ENCODE data around the gene FCN3. TPM values are rescaled to one million over a fixed set of nuclear protein-coding genes. Genes with fewer than 3 reads are reported as not detected.

Gene FCN3
- polyA plus RNA-seq, 3 donors from 2014 or later, result not detected

DNA sequence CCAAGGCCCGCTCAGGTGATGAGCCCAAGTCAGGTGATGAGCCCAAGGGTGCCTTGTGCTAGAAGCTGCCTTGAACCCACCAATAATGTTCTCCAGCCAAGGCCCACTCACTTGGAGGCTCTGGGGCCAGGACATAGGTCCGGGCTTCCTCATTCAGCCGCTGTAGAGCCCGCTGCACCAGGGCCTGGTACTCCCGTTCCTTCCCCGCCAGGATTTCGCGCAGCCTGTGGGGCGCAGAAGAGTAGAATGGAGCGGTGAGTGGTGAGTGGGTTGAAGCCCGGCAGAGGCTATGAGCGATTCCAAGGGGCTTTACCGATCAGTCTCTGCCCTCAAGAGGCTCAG, 18.4 kb downstream of the FCN3 start:
- DNase-seq, result no peak
- peaks cover 37 to 50% of the 10 kb centered on the region in 2 donors for H3K4me1 Mint-ChIP-seq
- H3K36me3 Mint-ChIP-seq, result peaks cover 0 to 4% (median 0%) of the 10 kb centered on the region in 3 donors
- H3K27ac Mint-ChIP-seq, result peak overlapping the region; percentile 29 to 93 (median 77)
- peaks cover 10 to 20% (median 13%) of the 10 kb centered on the region in 3 donors for H3K27me3 Mint-ChIP-seq (ENCODE audit: low read depth in 3 of 3)
- H3K4me3 Mint-ChIP-seq, result peak overlapping the region; percentile 48 to 84 (median 80)
- H3K9me3 Mint-ChIP-seq, result no peaks in the 10 kb centered on the region

DNA sequence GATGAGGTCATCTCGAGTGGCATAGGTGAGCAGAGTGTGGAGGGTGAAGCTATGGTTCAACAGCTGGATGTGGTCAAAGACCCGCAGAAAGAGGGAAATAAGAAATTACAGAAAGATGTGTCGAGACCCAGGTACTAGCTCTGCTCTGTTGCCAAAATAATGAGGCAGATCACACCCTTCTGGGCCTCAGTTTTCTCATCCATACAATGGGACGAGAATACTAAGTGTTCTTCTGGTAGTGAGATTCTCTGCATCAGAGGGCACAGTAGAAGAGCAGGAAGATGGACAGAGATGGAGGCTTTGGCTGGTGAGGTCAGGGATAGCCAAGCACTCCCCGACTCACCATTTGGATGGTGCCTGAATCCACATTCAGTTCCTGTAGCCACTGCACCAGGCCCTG, 18.9 kb downstream of the FCN3 start:
- peaks cover 10 to 20% (median 13%) of the 10 kb centered on the region in 3 donors for H3K27me3 Mint-ChIP-seq (ENCODE audit: low read depth in 3 of 3)
- no peaks in the 10 kb centered on the region for H3K9me3 Mint-ChIP-seq
- H3K4me1 Mint-ChIP-seq, result peaks cover 37 to 50% of the 10 kb centered on the region in 2 donors
- H3K4me3 Mint-ChIP-seq, result peak overlapping the region; percentile 17 to 84 (median 52)
- DNase-seq, result no peak
- H3K36me3 Mint-ChIP-seq, result peaks cover 0 to 4% (median 0%) of the 10 kb centered on the region in 3 donors
- peak overlapping the region; percentile 29 to 93 (median 77) for H3K27ac Mint-ChIP-seq

GRCh38 chr1:27353629-27354028, 21.0 kb downstream of the FCN3 start:
- Mint-ChIP-seq H3K4me1 (peaks cover 29 to 33% of the 10 kb centered on the region in 2 donors), H3K9me3 (no peaks in the 10 kb centered on the region), H3K27ac (peak overlapping the region in 5 of 6 donors; percentile 36 to 75 (median 54)), H3K36me3 (peaks cover 0 to 4% (median 0%) of the 10 kb centered on the region in 3 donors), H3K27me3 (ENCODE audit: low read depth in 3 of 3) (peaks cover 10 to 15% (median 12%) of the 10 kb centered on the region in 3 donors), H3K4me3 (peak overlapping the region in 1 of 5 donors; percentile 2)
- no peak for DNase-seq

GRCh38 chr1:27353166-27353565, 21.5 kb downstream of the FCN3 start:
- DNase-seq, result no peak
- peaks cover 29 to 32% of the 10 kb centered on the region in 2 donors for H3K4me1 Mint-ChIP-seq
- H3K27me3 Mint-ChIP-seq (ENCODE audit: low read depth in 3 of 3), result peaks cover 10 to 15% (median 12%) of the 10 kb centered on the region in 3 donors
- H3K27ac Mint-ChIP-seq, result peak overlapping the region in 1 of 6 donors; percentile 76
- H3K9me3 Mint-ChIP-seq, result no peaks in the 10 kb centered on the region
- peaks cover 0 to 4% (median 0%) of the 10 kb centered on the region in 3 donors for H3K36me3 Mint-ChIP-seq
- H3K4me3 Mint-ChIP-seq, result no peak overlapping the region

DNA sequence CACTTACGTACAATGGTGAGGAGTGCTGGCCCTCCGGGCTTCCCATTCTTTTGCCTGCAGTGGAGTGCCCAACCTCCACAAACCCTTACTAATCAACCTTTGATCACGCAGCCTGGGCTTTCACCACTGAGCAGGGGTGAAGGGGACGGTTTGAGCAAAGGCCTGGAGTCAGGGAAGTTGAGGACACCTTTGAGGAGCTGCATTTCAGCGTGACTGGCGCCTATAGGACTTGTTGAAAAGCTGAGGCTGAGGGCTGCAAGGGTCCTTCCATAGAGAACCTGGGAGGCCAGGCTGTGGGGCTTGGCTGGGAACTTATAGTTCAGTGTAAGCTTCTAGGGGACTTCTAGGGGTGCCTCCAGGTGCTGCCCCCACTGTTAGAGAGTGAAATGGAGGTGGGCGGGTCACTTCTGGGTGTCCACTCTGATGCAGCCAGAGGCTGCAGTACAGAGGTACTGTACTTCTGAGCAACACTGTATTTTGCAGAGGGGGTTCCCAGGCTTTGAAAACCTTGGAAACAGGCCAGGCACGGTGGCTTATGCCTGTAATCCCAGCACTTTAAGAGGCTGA, 23.0 kb downstream of the FCN3 start:
- peaks cover 2 to 5% (median 3%) of the 10 kb centered on the region in 3 donors for H3K27me3 Mint-ChIP-seq (ENCODE audit: low read depth in 3 of 3)
- DNase-seq, result no peak
- peaks cover 0 to 8% (median 0%) of the 10 kb centered on the region in 3 donors for H3K36me3 Mint-ChIP-seq
- H3K4me3 Mint-ChIP-seq, result peak overlapping the region in 1 of 5 donors; percentile 18
- peaks cover 25 to 27% of the 10 kb centered on the region in 2 donors for H3K4me1 Mint-ChIP-seq
- peak overlapping the region in 2 of 6 donors; percentile 34 to 43 for H3K27ac Mint-ChIP-seq
- H3K9me3 Mint-ChIP-seq, result no peaks in the 10 kb centered on the region

DNA sequence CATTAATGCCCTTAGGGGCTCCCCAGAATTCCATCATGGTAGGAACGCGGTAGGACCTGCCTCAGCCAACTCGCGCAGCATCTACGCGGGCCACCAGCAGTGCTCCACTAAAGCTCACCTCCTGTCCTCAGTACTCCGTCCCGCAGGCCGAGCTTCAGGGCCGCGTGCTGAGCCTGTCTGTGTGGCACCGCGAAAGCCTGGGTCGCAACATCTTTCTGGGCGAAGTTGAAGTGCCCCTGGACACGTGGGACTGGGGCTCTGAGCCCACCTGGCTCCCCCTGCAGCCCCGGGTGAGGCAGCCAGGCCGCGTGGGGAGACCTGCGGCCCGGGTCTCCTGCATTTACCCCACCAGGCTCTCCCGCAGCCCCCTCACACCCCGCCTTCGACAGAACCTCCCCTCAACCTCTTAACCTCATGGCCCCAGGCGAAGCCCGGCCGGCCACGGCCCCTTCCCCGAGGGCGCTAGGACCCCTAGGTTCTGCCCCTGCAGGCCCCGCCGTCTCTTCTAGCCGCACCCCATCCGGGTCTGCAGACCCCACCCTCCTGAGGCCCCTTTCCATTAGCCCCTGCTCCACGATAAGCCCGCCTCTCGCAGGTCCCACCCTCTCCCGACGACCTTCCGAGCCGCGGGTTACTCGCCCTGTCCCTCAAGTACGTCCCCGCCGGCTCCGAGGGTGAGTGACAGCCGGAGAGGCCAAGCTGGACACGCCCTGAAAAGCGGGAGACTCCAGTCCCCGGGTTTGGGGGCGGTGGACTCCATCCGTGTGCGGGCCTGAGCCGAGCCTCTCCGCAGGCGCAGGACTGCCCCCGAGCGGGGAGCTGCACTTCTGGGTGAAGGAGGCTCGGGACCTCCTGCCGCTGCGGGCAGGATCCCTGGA, 23.7 kb downstream of the FCN3 start:
- H3K27me3 Mint-ChIP-seq (ENCODE audit: low read depth in 3 of 3), result peaks cover under 1 to 2% (median 2%) of the 10 kb centered on the region in 3 donors
- H3K9me3 Mint-ChIP-seq, result no peaks in the 10 kb centered on the region
- peaks cover 4 to 13% (median 5%) of the 10 kb centered on the region in 3 donors for H3K36me3 Mint-ChIP-seq
- no peak overlapping the region for H3K27ac Mint-ChIP-seq
- peaks cover 25 to 26% of the 10 kb centered on the region in 2 donors for H3K4me1 Mint-ChIP-seq
- DNase-seq, result no peak
- H3K4me3 Mint-ChIP-seq, result peak overlapping the region in 1 of 5 donors; percentile 33

GRCh38 chr1:27349784-27350662, 24.6 kb downstream of the FCN3 start:
- Mint-ChIP-seq H3K27ac (no peak overlapping the region), H3K27me3 (ENCODE audit: low read depth in 3 of 3) (peaks cover 0 to 2% (median 0%) of the 10 kb centered on the region in 3 donors), H3K9me3 (no peaks in the 10 kb centered on the region), H3K4me1 (peaks cover 25% of the 10 kb centered on the region in 2 donors), H3K36me3 (peaks cover 4 to 13% (median 5%) of the 10 kb centered on the region in 3 donors), H3K4me3 (peak overlapping the region in 2 of 5 donors; percentile 33)
- DNase-seq, result peak in 1 of 3 donors; percentile 31

DNA sequence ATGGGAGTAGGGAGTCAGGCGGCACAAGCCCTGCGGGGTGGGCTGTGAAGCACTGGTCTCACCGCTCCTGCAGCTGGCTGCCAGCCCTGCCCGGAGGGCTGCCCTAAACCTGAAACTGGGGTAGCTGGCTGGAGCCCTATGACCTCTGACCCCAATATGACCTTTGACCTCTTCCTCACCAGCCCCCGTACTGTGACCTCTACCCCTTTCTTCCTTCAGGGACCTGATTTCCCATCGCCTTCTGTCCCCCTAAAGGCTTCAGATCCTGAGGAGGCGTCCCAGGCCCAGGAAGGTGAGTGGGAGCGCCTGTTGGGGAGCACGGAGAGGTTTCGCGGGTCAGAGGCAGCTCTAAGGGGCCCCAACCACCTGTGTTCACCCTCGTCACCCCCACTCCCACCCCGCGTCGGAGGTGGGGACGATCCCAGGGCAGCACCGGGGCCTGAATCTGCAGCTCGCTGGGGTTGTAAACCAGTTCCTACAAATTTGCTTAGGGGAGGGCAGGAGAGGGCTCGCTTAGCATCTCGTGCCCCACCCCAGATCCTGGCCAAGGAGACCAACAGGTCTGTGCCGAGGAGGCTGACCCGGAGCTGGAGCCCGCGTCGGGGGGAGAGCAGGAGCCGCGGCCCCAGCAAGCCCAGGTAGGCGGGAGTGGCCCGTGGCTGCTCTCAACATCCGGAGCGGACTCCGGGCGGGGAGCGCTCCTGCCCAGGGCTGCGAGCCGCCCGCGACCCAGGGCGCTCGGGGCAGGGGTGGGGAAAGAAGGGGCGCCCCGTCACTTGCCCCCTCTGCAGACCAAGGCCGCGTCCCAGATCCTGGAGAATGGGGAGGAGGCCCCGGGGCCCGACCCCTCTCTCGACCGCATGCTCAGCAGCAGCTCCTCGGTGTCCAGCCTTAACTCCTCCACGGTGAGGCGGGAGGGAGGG, 25.5 kb downstream of the FCN3 start:
- Mint-ChIP-seq H3K36me3 (peaks cover 4 to 13% (median 5%) of the 10 kb centered on the region in 3 donors), H3K4me3 (peak overlapping the region; percentile 35 to 64 (median 52)), H3K27ac (peak overlapping the region in 3 of 6 donors; percentile 12 to 50 (median 48)), H3K9me3 (no peaks in the 10 kb centered on the region), H3K27me3 (ENCODE audit: low read depth in 3 of 3) (peaks cover 0 to 2% (median 0%) of the 10 kb centered on the region in 3 donors), H3K4me1 (peaks cover 30% of the 10 kb centered on the region in 2 donors)
- DNase-seq, result peak; percentile 35 to 54 (median 51)

DNA sequence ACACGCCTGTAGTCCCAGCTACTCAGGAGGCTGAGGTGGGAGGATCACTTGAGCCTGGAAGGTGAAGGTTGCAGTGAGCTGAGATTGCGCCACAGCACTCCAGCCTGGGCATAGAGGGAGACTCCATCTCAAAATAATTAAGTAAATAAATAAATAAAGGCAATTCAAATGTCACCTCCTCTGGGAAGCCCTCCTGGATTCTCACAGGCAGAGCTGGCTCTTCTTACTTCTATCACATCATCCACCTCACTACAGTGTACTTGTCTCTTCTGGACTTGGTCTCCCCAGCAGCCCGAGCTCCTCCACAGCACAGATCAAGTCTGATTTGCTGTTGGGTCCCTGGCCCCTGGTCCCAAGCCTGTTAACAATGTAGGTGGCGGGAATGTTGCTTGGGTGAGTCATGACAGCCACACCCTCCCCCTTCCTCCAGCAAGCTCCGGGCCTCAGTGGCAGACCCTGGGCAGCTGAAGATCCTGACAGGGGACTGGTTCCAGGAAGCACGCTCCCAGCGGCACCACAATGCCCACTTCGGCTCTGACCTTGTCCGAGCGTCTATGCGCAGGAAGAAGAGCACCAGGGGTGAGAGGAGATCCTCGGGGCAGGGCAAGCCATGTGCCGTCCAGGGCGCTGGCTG, 27.5 kb downstream of the FCN3 start:
- peaks cover 0 to 11% (median 9%) of the 10 kb centered on the region in 3 donors for H3K27me3 Mint-ChIP-seq (ENCODE audit: low read depth in 3 of 3)
- peaks cover 4 to 9% (median 5%) of the 10 kb centered on the region in 3 donors for H3K36me3 Mint-ChIP-seq
- peaks cover 43 to 47% of the 10 kb centered on the region in 2 donors for H3K4me1 Mint-ChIP-seq
- peak overlapping the region in 4 of 6 donors; percentile 28 to 71 (median 48) for H3K27ac Mint-ChIP-seq
- no peak overlapping the region for H3K4me3 Mint-ChIP-seq
- DNase-seq, result no peak
- H3K9me3 Mint-ChIP-seq, result no peaks in the 10 kb centered on the region

DNA sequence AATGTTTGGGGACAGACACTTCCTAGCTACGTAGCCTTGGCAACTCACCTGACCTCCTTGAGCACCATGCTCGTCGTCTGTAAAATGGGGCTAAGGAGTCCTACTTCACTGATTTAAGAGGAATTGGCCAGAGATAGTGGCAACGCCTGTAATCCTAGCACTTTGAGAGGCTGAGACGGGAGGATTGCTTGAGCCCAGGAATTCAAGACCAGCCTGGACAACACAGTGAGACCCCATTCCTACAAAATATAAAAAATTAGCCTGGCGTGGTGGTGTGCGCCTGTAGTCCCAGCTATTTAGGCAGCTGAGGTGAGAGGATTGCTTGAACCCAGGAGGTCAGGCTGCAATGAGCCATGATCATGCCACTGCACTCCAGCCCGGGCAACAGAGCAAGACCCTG, 28.3 kb downstream of the FCN3 start:
- peak overlapping the region in 2 of 5 donors; percentile 23 to 67 for H3K4me3 Mint-ChIP-seq
- no peak for DNase-seq
- peaks cover 4 to 9% (median 5%) of the 10 kb centered on the region in 3 donors for H3K36me3 Mint-ChIP-seq
- peak overlapping the region; percentile 34 to 88 (median 70) for H3K27ac Mint-ChIP-seq
- H3K27me3 Mint-ChIP-seq (ENCODE audit: low read depth in 3 of 3), result peaks cover 0 to 11% (median 11%) of the 10 kb centered on the region in 3 donors
- no peaks in the 10 kb centered on the region for H3K9me3 Mint-ChIP-seq
- H3K4me1 Mint-ChIP-seq, result peaks cover 49 to 54% of the 10 kb centered on the region in 2 donors

GRCh38 chr1:27345272-27345671, 29.4 kb downstream of the FCN3 start:
- H3K27ac Mint-ChIP-seq, result peak overlapping the region in 5 of 6 donors; percentile 70 to 92 (median 85)
- no peaks in the 10 kb centered on the region for H3K9me3 Mint-ChIP-seq
- H3K4me1 Mint-ChIP-seq, result peaks cover 56 to 63% of the 10 kb centered on the region in 2 donors
- no peak for DNase-seq
- peaks cover 2 to 12% (median 11%) of the 10 kb centered on the region in 3 donors for H3K27me3 Mint-ChIP-seq (ENCODE audit: low read depth in 3 of 3)
- peaks cover 4 to 9% (median 5%) of the 10 kb centered on the region in 3 donors for H3K36me3 Mint-ChIP-seq
- peak overlapping the region; percentile 74 to 96 (median 82) for H3K4me3 Mint-ChIP-seq

DNA sequence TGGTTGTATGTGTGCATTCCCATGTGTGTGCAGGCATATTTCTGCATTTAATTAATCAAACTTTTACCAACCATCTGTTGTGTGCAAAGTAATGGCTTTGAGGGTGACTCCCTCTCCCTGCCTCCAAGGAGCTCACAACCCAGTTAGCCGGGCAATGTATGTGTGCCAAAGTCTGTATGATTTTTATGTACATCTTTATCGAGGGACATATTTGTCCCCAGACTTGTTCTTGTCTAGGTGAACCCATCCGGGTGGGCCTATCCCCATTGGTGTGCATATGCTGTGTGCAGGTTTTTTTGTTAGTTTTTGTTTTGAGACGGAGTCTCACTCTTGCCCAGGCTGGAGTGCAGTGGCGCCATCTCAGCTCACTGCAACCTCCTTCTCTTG, 31.0 kb downstream of the FCN3 start:
- Mint-ChIP-seq H3K27me3 (ENCODE audit: low read depth in 3 of 3) (peaks cover 5 to 12% (median 11%) of the 10 kb centered on the region in 3 donors), H3K4me1 (peaks cover 67 to 77% of the 10 kb centered on the region in 2 donors), H3K27ac (peak overlapping the region; percentile 92 to 99 (median 95)), H3K9me3 (no peaks in the 10 kb centered on the region), H3K4me3 (peak overlapping the region; percentile 96 to 100 (median 96)), H3K36me3 (peaks cover 4 to 9% (median 5%) of the 10 kb centered on the region in 3 donors)
- DNase-seq, result no peak
